Prostate gland (tissue), 2 donors: ENCODE results near the gene CCDC112.

Source experiments
- CTCF ChIP-seq, 4 experiments: fragments of 200-600 bp in 2 of 4; fragments of 450-650 bp in 2 of 4; sonication (generic) in 2 of 4; IDR thresholded peaks; 1 replicate in 3 of 4; 2 replicates in 1 of 4; pipeline ENCODE4 v1.5.1; 2016 to 2019; ENCODE audit warnings: antibody characterized with exemption in 4 of 4, mild to moderate bottlenecking in 2 of 4, moderate library complexity in 2 of 4
- POLR2AphosphoS5 ChIP-seq: sonication (generic); formaldehyde crosslinking; IDR thresholded peaks from one replicate; pipeline ENCODE4 v1.6.1; 2017; ENCODE audit warnings: antibody characterized with exemption

DNA sequence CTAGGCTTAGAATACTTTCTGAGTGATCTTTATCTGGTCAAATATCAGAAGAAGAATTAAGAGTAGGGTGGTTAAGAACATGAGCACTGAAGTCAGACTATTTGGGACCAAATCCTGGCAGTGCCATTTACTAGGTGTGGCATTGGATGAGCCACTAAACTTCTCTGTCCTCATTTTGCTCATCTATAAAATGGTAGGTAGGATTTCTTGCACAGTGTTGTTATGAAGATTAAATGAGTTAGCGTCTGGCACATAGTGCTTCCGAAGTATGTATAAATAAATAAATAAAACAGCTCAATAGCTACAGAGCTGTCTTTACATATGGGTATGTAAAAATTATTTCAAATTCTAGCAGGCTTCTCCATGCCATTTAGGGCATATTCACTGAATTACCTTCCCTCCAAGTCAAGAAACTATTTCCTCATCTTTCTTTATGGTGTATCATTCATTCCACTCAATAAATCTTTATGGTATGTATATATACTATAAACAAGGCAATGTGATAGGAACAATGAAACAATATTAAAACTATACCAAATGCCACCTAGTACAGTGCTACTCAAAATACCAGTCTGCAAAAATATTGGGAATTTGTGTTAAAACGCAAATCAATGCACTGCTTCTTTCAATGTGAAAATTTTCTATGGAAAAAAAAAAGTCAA is 24.0 kb downstream of the CCDC112 start:
- TF ChIP-seq CTCF (IDR thresholded peaks at IDR 0.05), result no peak
- TF ChIP-seq POLR2AphosphoS5, result no peak
